SK-N-SH (cell line): ENCODE measurements around the gene FMN2.

Source experiments
- CTCF ChIP-seq: fragments of 200-600 bp; sonication (generic); IDR thresholded peaks from 2 replicates; pipeline ENCODE4 v1.6.1; 2017; ENCODE audit warnings: antibody characterized with exemption, mild to moderate bottlenecking, moderate library complexity
- EP300 ChIP-seq, 2 experiments: IDR thresholded peaks; 2 replicates each; pipeline versions ENCODE4 v1.4.0 to v1.6.1; 2012; ENCODE audit warnings: borderline replicate concordance in 1 of 2, low read depth in 1 of 2, low read length in 1 of 2
- GATA2 ChIP-seq: sonication (generic); formaldehyde crosslinking; IDR thresholded peaks from 2 replicates; pipeline ENCODE4 v1.5.0; 2020; ENCODE audit warnings: mild to moderate bottlenecking, missing genetic modification reagents
- RAD21 ChIP-seq: IDR thresholded peaks from 2 replicates; pipeline ENCODE4 v1.6.1; 2012; ENCODE audit warnings: mild to moderate bottlenecking, low read length
- USF1 ChIP-seq: IDR thresholded peaks from 2 replicates; pipeline ENCODE4 v1.4.0; 2012; ENCODE audit warnings: low read depth, borderline replicate concordance

GRCh38 chr1:240391660-240392260 is 300.1 kb downstream of the FMN2 start:
- TF ChIP-seq CTCF (no peak), EP300 (IDR thresholded peaks at IDR 0.05; ENCODE audit: borderline replicate concordance in 1 of 2, low read depth in 1 of 2, low read length in 1 of 2) (no peak), USF1 (no peak), RAD21 (no peak), GATA2 (CRISPR knock-in tag) (no peak)
